ENCODE results near the gene CDH13.

CDH13 gene

GRCh38 chr16:82796047-82796446 is 169.3 kb downstream of the CDH13 start:
- H3K27ac ChIP-seq = no peak overlapping the region
- TF ChIP-seq ZFX (IDR thresholded peaks at IDR 0.05; ENCODE audit: borderline replicate concordance) = no peak
- no peak for TF ChIP-seq CTCF (IDR thresholded peaks at IDR 0.05)

GRCh38 chr16:82801361-82801760 is 174.6 kb downstream of the CDH13 start:
- H3K27ac ChIP-seq = no peak overlapping the region
- TF ChIP-seq CTCF (IDR thresholded peaks at IDR 0.05) = no peak
- no peak for TF ChIP-seq ZFX (IDR thresholded peaks at IDR 0.05; ENCODE audit: borderline replicate concordance)

- no peak overlapping the region for H3K27ac ChIP-seq
- no peak for TF ChIP-seq ZFX (IDR thresholded peaks at IDR 0.05; ENCODE audit: borderline replicate concordance)
- no peak for TF ChIP-seq CTCF (IDR thresholded peaks at IDR 0.05)
These were observed 179.1 kb downstream of the CDH13 start for GRCh38 chr16:82805866-82806265.

- no peak for TF ChIP-seq ZFX (IDR thresholded peaks at IDR 0.05; ENCODE audit: borderline replicate concordance)
- TF ChIP-seq CTCF (IDR thresholded peaks at IDR 0.05) = no peak
- H3K27ac ChIP-seq = no peak overlapping the region
These were observed 180.5 kb downstream of the CDH13 start for GRCh38 chr16:82807311-82807710.

- TF ChIP-seq ZFX (IDR thresholded peaks at IDR 0.05; ENCODE audit: borderline replicate concordance) = no peak
- TF ChIP-seq CTCF (IDR thresholded peaks at IDR 0.05) = no peak
- H3K27ac ChIP-seq = no peak overlapping the region
These were observed 181.3 kb downstream of the CDH13 start for GRCh38 chr16:82808036-82808435.

GRCh38 chr16:82810077-82810476 is 183.3 kb downstream of the CDH13 start:
- H3K27ac ChIP-seq = no peak overlapping the region
- TF ChIP-seq ZFX (IDR thresholded peaks at IDR 0.05; ENCODE audit: borderline replicate concordance) = no peak
- TF ChIP-seq CTCF (IDR thresholded peaks at IDR 0.05) = no peak

GRCh38 chr16:82814059-82814458 is 187.3 kb downstream of the CDH13 start:
- no peak for TF ChIP-seq ZFX (IDR thresholded peaks at IDR 0.05; ENCODE audit: borderline replicate concordance)
- TF ChIP-seq CTCF (IDR thresholded peaks at IDR 0.05) = no peak
- H3K27ac ChIP-seq = no peak overlapping the region
